NB4 (cell line): Measurements from ENCODE around the gene XRCC6.

Experiments
- POLR2A ChIP-seq: IDR thresholded peaks from 2 replicates; pipeline ENCODE4 v1.6.1; 2011; ENCODE audit warnings: mild to moderate bottlenecking; ENCODE audit not compliant: insufficient read length; ENCODE audit errors: extremely low read depth
- TF ChIP-seq, protein P1 (sequence below): IDR thresholded peaks from one replicate; pipeline ENCODE4 v1.5.1; 2012; ENCODE audit warnings: low read depth, low read length

DNA sequence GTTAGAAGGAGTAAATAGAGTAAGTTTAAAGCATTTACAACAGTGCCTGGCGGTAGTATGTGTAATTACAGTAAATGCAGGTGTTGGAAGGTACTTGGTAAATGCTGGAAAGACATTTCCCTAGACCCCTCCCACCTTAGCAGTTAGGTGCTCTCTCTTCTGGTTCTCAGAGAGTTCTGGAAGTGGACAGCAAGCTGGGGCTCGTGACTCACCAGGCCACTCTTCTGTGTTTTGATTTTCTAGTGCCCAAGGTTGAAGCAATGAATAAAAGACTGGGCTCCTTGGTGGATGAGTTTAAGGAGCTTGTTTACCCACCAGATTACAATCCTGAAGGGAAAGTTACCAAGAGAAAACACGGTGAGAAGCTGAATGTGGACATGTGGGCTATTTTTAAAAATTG lies 40.0 kb downstream of the XRCC6 start:
- TF ChIP-seq, protein P1, sequence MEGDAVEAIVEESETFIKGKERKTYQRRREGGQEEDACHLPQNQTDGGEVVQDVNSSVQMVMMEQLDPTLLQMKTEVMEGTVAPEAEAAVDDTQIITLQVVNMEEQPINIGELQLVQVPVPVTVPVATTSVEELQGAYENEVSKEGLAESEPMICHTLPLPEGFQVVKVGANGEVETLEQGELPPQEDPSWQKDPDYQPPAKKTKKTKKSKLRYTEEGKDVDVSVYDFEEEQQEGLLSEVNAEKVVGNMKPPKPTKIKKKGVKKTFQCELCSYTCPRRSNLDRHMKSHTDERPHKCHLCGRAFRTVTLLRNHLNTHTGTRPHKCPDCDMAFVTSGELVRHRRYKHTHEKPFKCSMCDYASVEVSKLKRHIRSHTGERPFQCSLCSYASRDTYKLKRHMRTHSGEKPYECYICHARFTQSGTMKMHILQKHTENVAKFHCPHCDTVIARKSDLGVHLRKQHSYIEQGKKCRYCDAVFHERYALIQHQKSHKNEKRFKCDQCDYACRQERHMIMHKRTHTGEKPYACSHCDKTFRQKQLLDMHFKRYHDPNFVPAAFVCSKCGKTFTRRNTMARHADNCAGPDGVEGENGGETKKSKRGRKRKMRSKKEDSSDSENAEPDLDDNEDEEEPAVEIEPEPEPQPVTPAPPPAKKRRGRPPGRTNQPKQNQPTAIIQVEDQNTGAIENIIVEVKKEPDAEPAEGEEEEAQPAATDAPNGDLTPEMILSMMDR: no peak
- no peak for TF ChIP-seq POLR2A
